Endodermal cell (in vitro differentiated cells): ENCODE measurements around the gene SMR3A. TPM values are rescaled to one million over a fixed set of nuclear protein-coding genes. Genes with fewer than 3 reads are reported as not detected.

Experiments used
- DNase-seq: peaks from one replicate; pipeline ENCODE4 v3.0.0-alpha.2; 2017
- H3K27ac ChIP-seq: 2 replicates; pipeline ENCODE4 v1.5.1; 2013; ENCODE audit warnings: mild to moderate bottlenecking, low read depth, low read length, moderate library complexity
- H3K27me3 ChIP-seq: 2 replicates; pipeline ENCODE4 v1.6.1; 2013; ENCODE audit warnings: mild to moderate bottlenecking, low read length, moderate library complexity; ENCODE audit not compliant: insufficient read depth, control insufficient read depth, poor library complexity, severe bottlenecking
- H3K36me3 ChIP-seq: 2 replicates; pipeline ENCODE4 v1.7.0; 2013; ENCODE audit warnings: mild to moderate bottlenecking, low read length, moderate library complexity; ENCODE audit not compliant: control insufficient read depth, insufficient read depth
- H3K4me1 ChIP-seq: one replicate; pipeline ENCODE4 v1.7.0; 2013; ENCODE audit warnings: low read length; ENCODE audit not compliant: control insufficient read depth, insufficient read depth
- H3K4me3 ChIP-seq: 2 replicates; pipeline ENCODE4 v1.5.1; 2013; ENCODE audit warnings: mild to moderate bottlenecking, low read length, moderate library complexity
- H3K9ac ChIP-seq: 2 replicates; pipeline ENCODE4 v1.6.1; 2013; ENCODE audit warnings: mild to moderate bottlenecking, low read length, moderate library complexity; ENCODE audit not compliant: poor library complexity, severe bottlenecking; ENCODE audit errors: extremely low read depth
- H3K9me3 ChIP-seq: 2 replicates; pipeline ENCODE4 v1.6.1; 2013; ENCODE audit warnings: mild to moderate bottlenecking, low read length, moderate library complexity; ENCODE audit not compliant: control insufficient read depth
- H3K27ac Mint-ChIP-seq: 2 replicates; pipeline ENCODE4 v1.8.0; 2020; ENCODE audit warnings: mixed read lengths
- H3K27me3 Mint-ChIP-seq: 2 replicates; pipeline ENCODE4 v1.8.0; 2021; ENCODE audit warnings: mild to moderate bottlenecking, mixed read lengths; ENCODE audit not compliant: insufficient read depth
- H3K36me3 Mint-ChIP-seq: 2 replicates; pipeline ENCODE4 v1.8.0; 2020; ENCODE audit warnings: low read depth, mixed read lengths
- H3K4me1 Mint-ChIP-seq: 2 replicates; pipeline ENCODE4 v1.8.0; 2020; ENCODE audit warnings: mixed read lengths
- H3K4me3 Mint-ChIP-seq: 2 replicates; pipeline ENCODE4 v1.8.0; 2020; ENCODE audit warnings: mild to moderate bottlenecking, moderate library complexity, mixed read lengths
- H3K9me3 Mint-ChIP-seq: 2 replicates; pipeline ENCODE4 v1.8.0; 2020; ENCODE audit warnings: mild to moderate bottlenecking, mixed read lengths
- WGBS, 2 experiments: methylation state at CpG; one replicate each; pipeline versions ENCODE4 v1.1.5 to v1.1.7; 2013; ENCODE audit warnings: missing lambda C conversion rate in 2 of 2, mixed read lengths in 1 of 2; ENCODE audit not compliant: insufficient coverage in 1 of 2, insufficient read length in 1 of 2; 5-methylcytosine and 5-hydroxymethylcytosine counted together
- total RNA-seq, 2 donors: library from RNA; stranded (reverse); fragmentation: NEBNext Ultra II Directional in 1 of 2; extraction: Animal tissue kit (Norgen Biotek cat#: 25700) in 1 of 2; gene quantifications; 2 replicates in 1 of 2; 3 replicates in 1 of 2; pipeline ENCODE4 v1.2.1, GENCODE V29; 2021
- TF ChIP-seq, protein P1 (sequence below): fragments of 200-600 bp; sonication (generic); conservative IDR thresholded peaks from 2 replicates; pipeline ENCODE4 v1.5.0; 2021; ENCODE audit warnings: antibody characterized with exemption, mild to moderate bottlenecking

Gene SMR3A
- total RNA-seq, 2 donors from 2014 or later = not detected

DNA sequence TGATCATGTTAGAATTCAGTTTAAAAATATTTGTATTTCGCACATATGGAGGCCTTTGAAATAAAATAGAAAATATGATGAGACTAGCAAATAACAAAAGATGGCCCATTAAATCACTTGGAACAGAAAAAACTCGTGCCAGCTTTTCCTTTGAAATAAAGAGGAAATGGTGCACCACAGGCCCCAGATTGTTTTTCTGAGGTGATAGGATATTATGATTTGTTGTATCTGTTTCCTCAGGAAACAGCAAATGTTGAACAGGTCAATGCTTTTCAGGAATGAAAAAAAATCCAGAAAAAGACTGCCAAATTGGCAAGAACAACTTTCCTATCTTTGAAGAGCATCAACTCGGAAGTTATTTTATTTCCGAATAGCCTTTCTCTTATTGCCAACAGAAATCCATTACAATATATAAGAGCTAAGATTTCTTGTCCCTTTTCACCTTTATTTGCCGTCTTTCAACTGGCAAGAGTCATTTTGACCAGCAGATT is 22.2 kb downstream of the SMR3A start, which contains the start of gene SMR3B:
SMR3B (plus strand) TSS at position 441 of the 491 bp plus-strand sequence. CDS start 1,380 bp downstream, outside the sequence.
- H3K36me3 ChIP-seq = no peaks in the 10 kb centered on the region
- Mint-ChIP-seq H3K27ac (no peak within 1 kb of the TSS), H3K4me3 (no peak within 1 kb of the TSS), H3K36me3 (no peaks in the 10 kb centered on the region), H3K27me3 (no peaks in the 10 kb centered on the region), H3K4me1 (no peaks in the 10 kb centered on the region), H3K9me3 (no peaks in the 10 kb centered on the region)
- H3K9ac ChIP-seq = no peak within 1 kb of the TSS
- no peak within 1 kb of the TSS for H3K27ac ChIP-seq
- no peak for DNase-seq
- TF ChIP-seq, protein P1, sequence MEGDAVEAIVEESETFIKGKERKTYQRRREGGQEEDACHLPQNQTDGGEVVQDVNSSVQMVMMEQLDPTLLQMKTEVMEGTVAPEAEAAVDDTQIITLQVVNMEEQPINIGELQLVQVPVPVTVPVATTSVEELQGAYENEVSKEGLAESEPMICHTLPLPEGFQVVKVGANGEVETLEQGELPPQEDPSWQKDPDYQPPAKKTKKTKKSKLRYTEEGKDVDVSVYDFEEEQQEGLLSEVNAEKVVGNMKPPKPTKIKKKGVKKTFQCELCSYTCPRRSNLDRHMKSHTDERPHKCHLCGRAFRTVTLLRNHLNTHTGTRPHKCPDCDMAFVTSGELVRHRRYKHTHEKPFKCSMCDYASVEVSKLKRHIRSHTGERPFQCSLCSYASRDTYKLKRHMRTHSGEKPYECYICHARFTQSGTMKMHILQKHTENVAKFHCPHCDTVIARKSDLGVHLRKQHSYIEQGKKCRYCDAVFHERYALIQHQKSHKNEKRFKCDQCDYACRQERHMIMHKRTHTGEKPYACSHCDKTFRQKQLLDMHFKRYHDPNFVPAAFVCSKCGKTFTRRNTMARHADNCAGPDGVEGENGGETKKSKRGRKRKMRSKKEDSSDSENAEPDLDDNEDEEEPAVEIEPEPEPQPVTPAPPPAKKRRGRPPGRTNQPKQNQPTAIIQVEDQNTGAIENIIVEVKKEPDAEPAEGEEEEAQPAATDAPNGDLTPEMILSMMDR = no peak
- no peaks in the 10 kb centered on the region for H3K4me1 ChIP-seq
- WGBS, 2 experiments = 93 to 100% methylated on average over 4 to 5 of the region's 5 CpGs
- no peaks in the 10 kb centered on the region for H3K9me3 ChIP-seq
- no peaks in the 10 kb centered on the region for H3K27me3 ChIP-seq
- no peak within 1 kb of the TSS for H3K4me3 ChIP-seq

DNA sequence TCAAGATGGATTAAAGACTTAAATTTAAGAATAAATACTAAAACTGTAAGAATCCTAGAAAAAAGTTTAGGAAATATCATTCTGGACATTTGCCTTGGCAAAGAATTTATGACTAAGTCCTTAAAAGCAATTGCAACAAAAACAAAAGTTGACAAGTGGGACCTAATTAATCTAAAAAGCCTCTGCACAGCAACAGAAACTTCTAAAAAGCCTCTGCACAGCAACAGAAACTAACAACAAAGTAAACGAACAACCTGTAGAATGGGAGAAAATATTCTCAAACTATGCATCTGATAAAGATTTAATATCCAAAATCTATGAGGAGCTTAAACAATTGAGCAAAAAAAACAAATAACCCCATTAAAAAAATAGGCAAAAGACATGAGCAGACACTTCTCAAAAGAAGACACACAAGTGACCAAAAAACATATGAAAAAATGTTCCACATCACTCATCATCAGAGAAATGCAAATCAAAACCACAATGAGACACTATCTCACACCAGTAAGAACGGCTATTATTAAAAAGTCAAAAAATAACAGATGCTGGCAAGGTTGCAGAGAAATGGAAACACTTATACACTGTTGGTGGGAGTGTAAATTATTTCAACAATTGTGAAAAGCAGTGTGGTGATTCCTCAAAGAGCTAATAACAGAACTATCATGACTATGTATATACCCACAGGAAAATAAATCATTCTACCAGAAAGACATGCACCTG is 31.7 kb downstream of the SMR3A start:
- H3K27ac Mint-ChIP-seq = no peak overlapping the region
- no peak overlapping the region for H3K9ac ChIP-seq

DNA sequence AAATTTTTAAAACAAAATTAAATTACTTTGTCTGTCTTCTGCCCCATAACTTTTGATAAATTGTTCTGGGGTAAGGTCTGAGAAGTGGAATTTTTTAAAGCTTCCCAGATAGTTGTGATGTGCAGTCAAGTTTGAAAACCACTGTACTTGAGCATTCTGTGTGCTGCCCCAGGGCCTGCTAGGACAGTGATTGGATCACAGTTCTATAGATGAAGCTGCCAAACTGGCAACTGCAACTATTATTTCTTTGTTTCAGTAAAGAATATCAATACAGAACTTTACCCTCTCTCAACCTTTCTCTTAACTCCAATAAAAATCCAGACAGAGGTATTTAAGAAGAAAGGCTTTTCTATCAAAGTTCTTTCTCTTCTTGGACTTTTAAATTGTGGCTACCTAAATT is 37.0 kb downstream of the SMR3A start, which contains the start of gene OPRPN:
OPRPN (plus strand) TSS at position 361 of the 400 bp plus-strand sequence. CDS start 1,346 bp downstream, outside the sequence.
- H3K4me1 Mint-ChIP-seq = no peaks in the 10 kb centered on the region
- H3K27me3 Mint-ChIP-seq = no peaks in the 10 kb centered on the region
- Histone ChIP-seq H3K36me3 (no peaks in the 10 kb centered on the region), H3K27ac (no peak within 1 kb of the TSS), H3K9me3 (no peaks in the 10 kb centered on the region), H3K4me1 (no peaks in the 10 kb centered on the region), H3K4me3 (no peak within 1 kb of the TSS), H3K9ac (no peak within 1 kb of the TSS), H3K27me3 (no peaks in the 10 kb centered on the region)
- no peak for DNase-seq
- H3K36me3 Mint-ChIP-seq = no peaks in the 10 kb centered on the region
- H3K4me3 Mint-ChIP-seq = no peak within 1 kb of the TSS
- H3K9me3 Mint-ChIP-seq = no peaks in the 10 kb centered on the region
- no peak within 1 kb of the TSS for H3K27ac Mint-ChIP-seq
- TF ChIP-seq, protein P1 = no peak

More for the DNA sequence above, 31.7 kb downstream of the SMR3A start:
- Histone ChIP-seq H3K27ac (no peak overlapping the region), H3K36me3 (no peaks in the 10 kb centered on the region), H3K27me3 (no peaks in the 10 kb centered on the region), H3K9me3 (no peaks in the 10 kb centered on the region), H3K4me1 (no peaks in the 10 kb centered on the region), H3K4me3 (no peak overlapping the region)
- no peaks in the 10 kb centered on the region for H3K9me3 Mint-ChIP-seq
- DNase-seq = no peak
- TF ChIP-seq, protein P1 = no peak
- H3K4me3 Mint-ChIP-seq = no peak overlapping the region
- no peaks in the 10 kb centered on the region for H3K36me3 Mint-ChIP-seq
- peaks cover 4% of the 10 kb centered on the region for H3K27me3 Mint-ChIP-seq
- 92% methylated on average over 1 of the region's 2 CpGs; no CpG with 5 or more reads in 1 of the 2 experiments for WGBS, 2 experiments
- H3K4me1 Mint-ChIP-seq = no peaks in the 10 kb centered on the region
